CD8-positive, alpha-beta memory T cell (primary cell): ENCODE data around the gene ICAM1. TPM values are rescaled to one million over a fixed set of nuclear protein-coding genes. Genes with fewer than 3 reads are reported as not detected.

Experiments
- CTCF ChIA-PET: fragments of 350-600 bp; sonication (Branson Sonifier 250); formaldehyde crosslinking; loops from one replicate; lab custom pipeline; 2021; ENCODE audit warnings: antibody characterized with exemption; lab: Charles Lee
- POLR2A ChIA-PET: fragments of 350-600 bp; sonication (Branson Sonifier 250); formaldehyde crosslinking; loops from one replicate; lab custom pipeline; 2021; ENCODE audit warnings: antibody characterized with exemption; lab: Charles Lee
- DNase-seq, 5 donors: peaks; one replicate each; pipeline versions ENCODE4 v3.0.0 to v3.0.0-alpha.2; 2020 to 2022; ENCODE audit warnings: mixed read lengths in 1 of 5
- H3K27ac ChIP-seq: one replicate; pipeline ENCODE4 v1.7.0; 2013; ENCODE audit warnings: low read depth, mild to moderate bottlenecking, low read length, moderate library complexity
- H3K27me3 ChIP-seq: 2 replicates; pipeline ENCODE4 v1.7.0; 2013; ENCODE audit warnings: low read length, mild to moderate bottlenecking; ENCODE audit not compliant: insufficient read depth, poor library complexity, severe bottlenecking
- H3K36me3 ChIP-seq: 2 replicates; pipeline ENCODE4 v1.7.0; 2013; ENCODE audit warnings: mild to moderate bottlenecking, low read length, moderate library complexity; ENCODE audit not compliant: insufficient read depth
- H3K4me1 ChIP-seq: 2 replicates; pipeline ENCODE4 v1.7.0; 2013; ENCODE audit warnings: mild to moderate bottlenecking, low read length, moderate library complexity; ENCODE audit not compliant: insufficient read depth
- H3K4me3 ChIP-seq: 2 replicates; pipeline ENCODE4 v1.7.0; 2013; ENCODE audit warnings: mild to moderate bottlenecking, low read length
- H3K9me3 ChIP-seq: 2 replicates; pipeline ENCODE4 v1.7.0; 2013; ENCODE audit warnings: mild to moderate bottlenecking, low read length
- H3K27ac Mint-ChIP-seq, 8 donors: one replicate each; pipeline ENCODE4 v1.8.0; 2020 to 2021; ENCODE audit warnings: mixed read lengths in 8 of 8, mild to moderate bottlenecking in 6 of 8, inconsistent platforms in 3 of 8, moderate library complexity in 3 of 8
- H3K27me3 Mint-ChIP-seq, 2 donors: one replicate each; pipeline ENCODE4 v1.8.0; 2020 to 2021; ENCODE audit warnings: mixed read lengths in 2 of 2, mild to moderate bottlenecking in 1 of 2, moderate library complexity in 1 of 2
- H3K36me3 Mint-ChIP-seq, 3 donors: one replicate each; pipeline ENCODE4 v1.8.0; 2020 to 2021; ENCODE audit warnings: mixed read lengths in 3 of 3, inconsistent platforms in 1 of 3, mild to moderate bottlenecking in 1 of 3
- H3K4me1 Mint-ChIP-seq, 3 donors: one replicate each; pipeline ENCODE4 v1.8.0; 2020 to 2021; ENCODE audit warnings: mixed read lengths in 3 of 3, inconsistent platforms in 1 of 3, mild to moderate bottlenecking in 1 of 3
- H3K4me3 Mint-ChIP-seq, 7 donors: one replicate each; pipeline ENCODE4 v1.8.0; 2020 to 2021; ENCODE audit warnings: mixed read lengths in 7 of 7, mild to moderate bottlenecking in 6 of 7, moderate library complexity in 4 of 7, inconsistent platforms in 2 of 7
- H3K9me3 Mint-ChIP-seq, 5 donors: one replicate each; pipeline ENCODE4 v1.8.0; 2020 to 2022; ENCODE audit warnings: mixed read lengths in 5 of 5, mild to moderate bottlenecking in 3 of 5, moderate library complexity in 2 of 5, inconsistent platforms in 1 of 5
- polyA plus RNA-seq: library from polyadenylated mRNA; unstranded; fragments of 300-500 nt; fragmentation: Illumina TruSeq; gene quantifications from one replicate; pipeline ENCODE4 v1.2.3, GENCODE V29; 2021
- total RNA-seq, 2 experiments: library from RNA; stranded (reverse); gene quantifications; one replicate each; pipeline ENCODE4 v1.2.3, GENCODE V29; 2021

ICAM1 gene
- total and polyA plus RNA-seq, 3 experiments from 2014 or later, result 13.1 to 66.8 (median 65.8) TPM

GRCh38 chr19:10291554-10292205 lies 20.8 kb downstream of the ICAM1 start:
- H3K4me1 Mint-ChIP-seq, result peaks cover 61 to 79% (median 65%) of the 10 kb centered on the region in 3 donors
- no peaks in the 10 kb centered on the region for H3K9me3 Mint-ChIP-seq
- CTCF ChIA-PET, result interaction anchor here (1.2 to 8.0 kb wide), 9 partner anchors 11 to 132 kb away, joined by 3 to 71 read pairs (median 5); partner anchors contain the start of genes ICAM1 and RAVER1
- peaks cover 82% of the 10 kb centered on the region for H3K4me1 ChIP-seq
- peak overlapping the region; percentile 62 for H3K4me3 ChIP-seq
- H3K9me3 ChIP-seq, result no peaks in the 10 kb centered on the region
- POLR2A ChIA-PET, result interaction anchor here (0.6 to 7.6 kb wide), 4 partner anchors 11 to 427 kb away, joined by 3 to 47 read pairs (median 4); partner anchors contain the start of gene ICAM1
- H3K27me3 Mint-ChIP-seq, result peaks cover 61 to 62% of the 10 kb centered on the region in 2 donors
- peak overlapping the region; percentile 76 to 93 (median 83) for H3K4me3 Mint-ChIP-seq
- peaks cover 63% of the 10 kb centered on the region for H3K27me3 ChIP-seq
- peak overlapping the region; percentile 69 for H3K27ac ChIP-seq
- H3K27ac Mint-ChIP-seq, result peak overlapping the region in 6 of 8 donors; percentile 27 to 88 (median 52)
- DNase-seq, result no peak
- H3K36me3 Mint-ChIP-seq, result peaks cover 0 to under 1% (median 0%) of the 10 kb centered on the region in 3 donors
- no peaks in the 10 kb centered on the region for H3K36me3 ChIP-seq

- peak; percentile 52 to 78 (median 61) for DNase-seq
- H3K4me3 ChIP-seq, result peak overlapping the region; percentile 62
- H3K27me3 Mint-ChIP-seq, result peaks cover 60 to 61% of the 10 kb centered on the region in 2 donors
- peak overlapping the region; percentile 69 for H3K27ac ChIP-seq
- ChIA-PET CTCF (interaction anchor here (1.2 to 8.0 kb wide), 9 partner anchors 12 to 131 kb away, joined by 3 to 71 read pairs (median 5); partner anchors contain the start of genes ICAM1 and RAVER1), POLR2A (interaction anchor here (1.3 to 7.6 kb wide), 3 partner anchors 12 to 426 kb away, joined by 3 to 47 read pairs (median 5); partner anchors contain the start of gene ICAM1)
- no peaks in the 10 kb centered on the region for H3K36me3 Mint-ChIP-seq
- peaks cover 76% of the 10 kb centered on the region for H3K4me1 ChIP-seq
- H3K36me3 ChIP-seq, result no peaks in the 10 kb centered on the region
- H3K9me3 Mint-ChIP-seq, result no peaks in the 10 kb centered on the region
- H3K27ac Mint-ChIP-seq, result peak overlapping the region in 6 of 8 donors; percentile 11 to 88 (median 52)
- no peaks in the 10 kb centered on the region for H3K9me3 ChIP-seq
- peaks cover 61% of the 10 kb centered on the region for H3K27me3 ChIP-seq
- H3K4me3 Mint-ChIP-seq, result peak overlapping the region; percentile 76 to 93 (median 83)
- H3K4me1 Mint-ChIP-seq, result peaks cover 56 to 73% (median 59%) of the 10 kb centered on the region in 3 donors
These were observed 21.4 kb downstream of the ICAM1 start for GRCh38 chr19:10292206-10292788.

- H3K27me3 Mint-ChIP-seq, result peaks cover 54 to 57% of the 10 kb centered on the region in 2 donors
- Histone ChIP-seq H3K27me3 (peaks cover 54% of the 10 kb centered on the region), H3K36me3 (no peaks in the 10 kb centered on the region), H3K4me1 (peaks cover 69% of the 10 kb centered on the region), H3K9me3 (no peaks in the 10 kb centered on the region), H3K27ac (peak overlapping the region; percentile 51), H3K4me3 (peak overlapping the region; percentile 38)
- POLR2A ChIA-PET, result interaction anchor here (1.4 to 7.6 kb wide), 2 partner anchors 22 to 425 kb away, joined by 3 to 47 read pairs; partner anchors contain the start of gene ICAM1
- peak overlapping the region in 3 of 8 donors; percentile 60 to 88 (median 73) for H3K27ac Mint-ChIP-seq
- CTCF ChIA-PET, result interaction anchor here (1.8 to 8.0 kb wide), 4 partner anchors 13 to 131 kb away, joined by 4 to 71 read pairs (median 5); partner anchors contain the start of genes ICAM1 and RAVER1
- peaks cover 50 to 66% (median 52%) of the 10 kb centered on the region in 3 donors for H3K4me1 Mint-ChIP-seq
- H3K4me3 Mint-ChIP-seq, result peak overlapping the region; percentile 76 to 93 (median 83)
- no peak for DNase-seq
- H3K9me3 Mint-ChIP-seq, result no peaks in the 10 kb centered on the region
- no peaks in the 10 kb centered on the region for H3K36me3 Mint-ChIP-seq
These were observed 22.1 kb downstream of the ICAM1 start for GRCh38 chr19:10292789-10293636.

GRCh38 chr19:10293637-10294367 lies 22.9 kb downstream of the ICAM1 start:
- H3K4me1 ChIP-seq, result peaks cover 62% of the 10 kb centered on the region
- no peaks in the 10 kb centered on the region for H3K36me3 ChIP-seq
- DNase-seq, result no peak
- Mint-ChIP-seq H3K27ac (peak overlapping the region in 3 of 8 donors; percentile 9 to 88 (median 73)), H3K4me3 (peak overlapping the region in 5 of 7 donors; percentile 54 to 88 (median 83)), H3K36me3 (no peaks in the 10 kb centered on the region), H3K27me3 (peaks cover 48 to 53% of the 10 kb centered on the region in 2 donors), H3K9me3 (no peaks in the 10 kb centered on the region), H3K4me1 (peaks cover 45 to 60% (median 47%) of the 10 kb centered on the region in 3 donors)
- POLR2A ChIA-PET, result no interaction called here
- H3K27ac ChIP-seq, result no peak overlapping the region
- H3K9me3 ChIP-seq, result no peaks in the 10 kb centered on the region
- H3K27me3 ChIP-seq, result peaks cover 48% of the 10 kb centered on the region
- no peak overlapping the region for H3K4me3 ChIP-seq
- CTCF ChIA-PET, result interaction anchor here (8.0 kb wide), 1 partner anchor 22 kb away, joined by 71 read pairs; the partner anchor contains the start of gene ICAM1

- no peaks in the 10 kb centered on the region for H3K36me3 ChIP-seq
- no peak for DNase-seq
- POLR2A ChIA-PET, result no interaction called here
- H3K4me1 Mint-ChIP-seq, result peaks cover 40 to 54% (median 41%) of the 10 kb centered on the region in 3 donors
- peaks cover 46% of the 10 kb centered on the region for H3K27me3 ChIP-seq
- no peaks in the 10 kb centered on the region for H3K9me3 Mint-ChIP-seq
- H3K4me3 ChIP-seq, result no peak overlapping the region
- H3K27ac Mint-ChIP-seq, result no peak overlapping the region
- H3K9me3 ChIP-seq, result no peaks in the 10 kb centered on the region
- H3K4me1 ChIP-seq, result peaks cover 57% of the 10 kb centered on the region
- peaks cover 42 to 48% of the 10 kb centered on the region in 2 donors for H3K27me3 Mint-ChIP-seq
- no peaks in the 10 kb centered on the region for H3K36me3 Mint-ChIP-seq
- H3K4me3 Mint-ChIP-seq, result peak overlapping the region; percentile 19 to 86 (median 50)
- no peak overlapping the region for H3K27ac ChIP-seq
- CTCF ChIA-PET, result interaction anchor here (8.0 kb wide), 1 partner anchor 22 kb away, joined by 71 read pairs; the partner anchor contains the start of gene ICAM1
These were observed 23.4 kb downstream of the ICAM1 start for GRCh38 chr19:10294368-10294697.

GRCh38 chr19:10295305-10295846 lies 24.5 kb downstream of the ICAM1 start:
- no peaks in the 10 kb centered on the region for H3K36me3 ChIP-seq
- H3K27ac ChIP-seq, result no peak overlapping the region
- Mint-ChIP-seq H3K36me3 (no peaks in the 10 kb centered on the region), H3K4me1 (peaks cover 36 to 46% (median 37%) of the 10 kb centered on the region in 3 donors), H3K27me3 (peaks cover 36 to 42% of the 10 kb centered on the region in 2 donors), H3K4me3 (peak overlapping the region; percentile 78 to 93 (median 86)), H3K9me3 (no peaks in the 10 kb centered on the region), H3K27ac (peak overlapping the region in 7 of 8 donors; percentile 48 to 93 (median 73))
- H3K27me3 ChIP-seq, result peaks cover 46% of the 10 kb centered on the region
- ChIA-PET POLR2A (no interaction called here), CTCF (interaction anchor here (1.2 kb wide), 1 partner anchor 25 kb away, joined by 7 read pairs; the partner anchor contains the start of gene ICAM1)
- H3K4me3 ChIP-seq, result peak overlapping the region; percentile 69
- no peaks in the 10 kb centered on the region for H3K9me3 ChIP-seq
- peaks cover 48% of the 10 kb centered on the region for H3K4me1 ChIP-seq
- peak; percentile 57 to 84 (median 71) for DNase-seq
